HepG2 (cell line): ENCODE measurements around the gene BST2. TPM values are rescaled to one million over a fixed set of nuclear protein-coding genes. Genes with fewer than 3 reads are reported as not detected.
A peak's percentile ranks its signal among the peaks of the same experiment; 100 is the strongest.

ENCODE experiments used
- PRDM4 ChIP-seq: sonication (generic); formaldehyde crosslinking; IDR thresholded peaks from 2 replicates; pipeline ENCODE4 v1.9.0; 2021; ENCODE audit warnings: missing genetic modification reagents, borderline replicate concordance
- RELA ChIP-seq: sonication (generic); formaldehyde crosslinking; IDR thresholded peaks from 2 replicates; pipeline ENCODE4 v1.4.0; 2020; ENCODE audit warnings: missing genetic modification reagents
- ZNF546 ChIP-seq: sonication (generic); formaldehyde crosslinking; conservative IDR thresholded peaks from 2 replicates; pipeline ENCODE4 v1.8.1; 2023; ENCODE audit warnings: mild to moderate bottlenecking, missing genetic modification reagents
- ZNF644 ChIP-seq: IDR thresholded peaks from 2 replicates; pipeline ENCODE4 v1.6.1; 2016; ENCODE audit warnings: low read depth
- ZNF687 ChIP-seq: sonication (generic); formaldehyde crosslinking; IDR thresholded peaks from 2 replicates; pipeline ENCODE4 v1.5.1; 2020; ENCODE audit warnings: mild to moderate bottlenecking, missing genetic modification reagents, moderate library complexity
- polyA plus RNA-seq, 8 experiments: library from polyadenylated mRNA; depleted of rRNA in 3 of 8; stranded (reverse) in 7 of 8; unstranded in 1 of 8; fragments of >200 nt; fragmentation: Illumina TruSeq in 4 of 8; extraction: Trizol in 4 of 8; gene quantifications; 2 replicates each; pipeline versions ENCODE4 v1.2.1 to v1.2.3, GENCODE V29; 2011 to 2016; ENCODE audit warnings: low read depth in 4 of 8, missing spikeins in 1 of 8, mixed read lengths in 1 of 8; ENCODE audit not compliant: insufficient read depth in 1 of 8
- total RNA-seq, 5 experiments: library from RNA; depleted of rRNA; stranded (reverse); fragments of >200 nt; fragmentation: Illumina TruSeq; extraction: Trizol; gene quantifications; 2 replicates each; pipeline ENCODE4 v1.2.3, GENCODE V29; 2016; ENCODE audit warnings: low read depth in 1 of 5

Gene BST2
- total and polyA plus RNA-seq, 2 of the 13 experiments (the other 11 are each of a cell fraction or from before 2014, with no cell fraction given), result 58.8 to 93.8 TPM

GRCh38 chr19:17376935-17377600 lies 28.4 kb downstream of the BST2 start, which contains the start of gene PLVAP (continued):
- peak; percentile 32; the same call in 1 of the 2 replicates for TF ChIP-seq ZNF687 (CRISPR knock-in tag)
- no peak for TF ChIP-seq PRDM4 (CRISPR knock-in tag)
- no peak for TF ChIP-seq ZNF644 (CRISPR knock-in tag)
- no peak for TF ChIP-seq ZNF546 (CRISPR knock-in tag)
- TF ChIP-seq RELA (CRISPR knock-in tag), result no peak
